Urinary bladder (tissue), 4 donors: ENCODE measurements around the gene LRRC41. TPM values are rescaled to one million over a fixed set of nuclear protein-coding genes. Genes with fewer than 3 reads are reported as not detected.
"Not testable (repeated sequence)": the region's sequence is repeated elsewhere in the genome, so short reads cannot be mapped to it uniquely, and the experiment has no call there.

ENCODE experiments used
- DNase-seq: peaks from one replicate; pipeline ENCODE4 v3.0.0-alpha.2; 2015; ENCODE audit errors: extremely low spot score
- H3K27ac ChIP-seq: one replicate; pipeline ENCODE4 v1.5.1; 2013; ENCODE audit warnings: low read depth, mild to moderate bottlenecking, moderate library complexity
- H3K36me3 ChIP-seq: one replicate; pipeline ENCODE4 v1.6.1; 2013; ENCODE audit warnings: mild to moderate bottlenecking, moderate library complexity; ENCODE audit not compliant: insufficient read depth
- H3K4me1 ChIP-seq: one replicate; pipeline ENCODE4 v1.6.1; 2013; ENCODE audit warnings: mild to moderate bottlenecking, moderate library complexity; ENCODE audit not compliant: insufficient read depth
- H3K4me3 ChIP-seq: one replicate; pipeline ENCODE4 v1.5.1; 2013; ENCODE audit warnings: low read depth, low read length
- WGBS: extraction: QIAGEN DNeasy Blood & Tissue Kit; methylation state at CpG from one replicate; pipeline ENCODE4 v1.1.7; 2013; 5-methylcytosine and 5-hydroxymethylcytosine counted together
- polyA plus RNA-seq: library from polyadenylated mRNA; stranded (reverse); fragments of 200-250 nt; gene quantifications from one replicate; pipeline ENCODE4 v1.2.3, GENCODE V29; 2013
- total RNA-seq: library from RNA; depleted of rRNA; stranded (reverse); fragments of >200 nt; gene quantifications from one replicate; pipeline ENCODE4 v1.2.3, GENCODE V29; 2014
- donor health status: healthy with polysubstance abuse.
- donor health status: healthy.

The LRRC41 gene
- total and polyA plus RNA-seq, 2 donors, result 57.6 to 60.3 TPM

- H3K36me3 ChIP-seq, DNase-seq, H3K27ac ChIP-seq, H3K4me3 ChIP-seq, H3K4me1 ChIP-seq: not testable (repeated sequence)
- WGBS, result 95% methylated on average over 3 of the region's 3 CpGs
These were observed 72.2 kb downstream of the LRRC41 start for GRCh38 chr1:46231231-46231630.

Other genes starting within 250 kb of the LRRC41 start
- gene PIK3R3, start 171.0 kb downstream of the LRRC41 start, total RNA-seq, result 16.2 TPM
- 24.7 TPM for gene PIK3R3, start 171.0 kb downstream of the LRRC41 start, polyA plus RNA-seq
- 7.9 TPM for gene TSPAN1, start 128.5 kb downstream of the LRRC41 start, total RNA-seq
- 56.5 TPM for gene TSPAN1, start 128.5 kb downstream of the LRRC41 start, polyA plus RNA-seq
- gene P3R3URF, start 127.1 kb downstream of the LRRC41 start, total RNA-seq, result not detected
- not detected for gene P3R3URF, start 127.1 kb downstream of the LRRC41 start, polyA plus RNA-seq
- 20.0 TPM for gene POMGNT1, start 105.2 kb downstream of the LRRC41 start, total RNA-seq
- 41.0 TPM for gene POMGNT1, start 105.2 kb downstream of the LRRC41 start, polyA plus RNA-seq
- gene LURAP1, start 100.3 kb downstream of the LRRC41 start, total RNA-seq, result 3.6 TPM
- gene LURAP1, start 100.3 kb downstream of the LRRC41 start, polyA plus RNA-seq, result 6.0 TPM
- gene RAD54L, start 55.9 kb downstream of the LRRC41 start, total RNA-seq, result 2.6 TPM
- gene RAD54L, start 55.9 kb downstream of the LRRC41 start, polyA plus RNA-seq, result 0.38 TPM
- gene UQCRH, start 82 bp upstream of the LRRC41 start, total RNA-seq, result 271 TPM
- 389 TPM for gene UQCRH, start 82 bp upstream of the LRRC41 start, polyA plus RNA-seq
- gene NSUN4, start 37.2 kb upstream of the LRRC41 start, total RNA-seq, result 15.9 TPM
- gene NSUN4, start 37.2 kb upstream of the LRRC41 start, polyA plus RNA-seq, result 16.7 TPM
- 6.9 TPM for gene FAAH, start 90.7 kb upstream of the LRRC41 start, total RNA-seq
- 10.6 TPM for gene FAAH, start 90.7 kb upstream of the LRRC41 start, polyA plus RNA-seq
- gene DMBX1, start 186.2 kb upstream of the LRRC41 start, total RNA-seq, result not detected
- not detected for gene DMBX1, start 186.2 kb upstream of the LRRC41 start, polyA plus RNA-seq
- not detected for gene KNCN, start 248.0 kb upstream of the LRRC41 start, total RNA-seq
- not detected for gene KNCN, start 248.0 kb upstream of the LRRC41 start, polyA plus RNA-seq